Measurements from ENCODE around the gene TUBA1A.
"Not testable (repeated sequence)": the region's sequence is repeated elsewhere in the genome, so short reads cannot be mapped to it uniquely, and the experiment has no call there.

Gene TUBA1A

DNA sequence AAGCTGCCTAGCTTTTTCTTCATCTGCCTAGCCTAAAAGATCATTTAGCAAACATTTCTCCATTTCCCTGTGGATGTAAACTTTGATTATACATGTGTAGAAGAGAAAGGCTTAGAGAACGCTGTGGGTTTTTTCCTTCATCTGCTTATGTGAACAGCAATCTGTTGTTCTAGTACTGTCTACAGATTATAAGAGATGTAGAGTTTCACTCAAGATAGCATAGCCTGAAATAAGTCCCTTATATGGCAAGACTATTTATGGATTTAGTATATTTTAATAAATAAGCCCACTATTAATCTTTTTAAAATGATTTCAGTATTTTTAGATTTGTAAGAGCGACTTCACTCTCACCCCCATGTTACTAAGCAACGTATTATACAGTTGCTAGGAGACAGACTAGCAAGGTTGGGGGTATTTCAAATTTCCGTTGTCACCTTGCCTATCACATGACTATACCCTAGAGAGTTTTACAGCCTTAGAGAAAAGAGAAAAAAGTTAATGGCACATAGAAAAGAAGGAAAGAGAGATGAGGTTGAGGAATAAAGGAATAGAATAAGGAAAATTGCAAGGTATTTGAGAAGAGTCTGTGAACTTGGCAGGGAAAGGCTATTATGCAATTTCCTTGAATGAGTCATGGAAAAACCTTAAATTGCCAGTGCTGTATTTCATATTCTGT lies 12.2 kb upstream of the TUBA1A start:
- DNase-seq (ENCODE audit: low spot score) = peak; percentile 62

DNA sequence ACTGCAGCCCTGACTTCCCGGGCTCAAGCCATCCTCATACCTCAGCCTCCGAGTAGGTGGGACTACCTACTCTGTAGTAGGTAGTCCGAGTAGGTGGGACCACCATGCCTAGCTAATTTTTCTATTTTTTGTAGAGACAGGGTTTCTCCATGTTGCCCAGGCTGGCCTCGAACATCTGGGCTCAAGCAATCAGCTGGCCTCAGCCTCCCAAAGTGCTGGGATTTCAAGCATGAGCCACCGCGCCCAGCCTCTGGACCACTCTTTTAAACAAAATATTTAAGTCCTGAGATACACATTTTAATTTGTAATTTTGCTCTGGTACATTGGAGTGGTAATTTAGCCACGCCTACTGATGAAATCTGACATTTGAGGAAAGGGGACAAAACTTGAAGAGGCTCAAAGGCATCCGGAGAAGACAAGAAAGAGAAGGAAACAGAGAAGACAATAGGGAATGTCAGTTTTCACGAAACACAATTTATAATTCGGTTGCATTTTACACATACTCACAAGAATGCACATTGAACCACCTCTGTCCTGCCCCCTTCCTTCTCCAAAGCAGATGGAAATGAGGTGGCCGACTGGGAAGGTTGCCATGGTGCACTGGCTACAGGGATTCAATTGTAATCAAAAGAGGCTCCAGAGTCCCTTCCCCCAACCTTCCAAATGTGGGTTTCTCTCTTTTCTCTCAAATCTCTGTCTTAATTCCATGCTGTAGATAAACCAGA lies 9.7 kb upstream of the TUBA1A start:
- DNase-seq (ENCODE audit: low spot score) = peak; percentile 89

- DNase-seq (ENCODE audit: low spot score) = no peak
These were observed 8.4 kb upstream of the TUBA1A start for GRCh38 chr12:49197256-49197655.

DNA sequence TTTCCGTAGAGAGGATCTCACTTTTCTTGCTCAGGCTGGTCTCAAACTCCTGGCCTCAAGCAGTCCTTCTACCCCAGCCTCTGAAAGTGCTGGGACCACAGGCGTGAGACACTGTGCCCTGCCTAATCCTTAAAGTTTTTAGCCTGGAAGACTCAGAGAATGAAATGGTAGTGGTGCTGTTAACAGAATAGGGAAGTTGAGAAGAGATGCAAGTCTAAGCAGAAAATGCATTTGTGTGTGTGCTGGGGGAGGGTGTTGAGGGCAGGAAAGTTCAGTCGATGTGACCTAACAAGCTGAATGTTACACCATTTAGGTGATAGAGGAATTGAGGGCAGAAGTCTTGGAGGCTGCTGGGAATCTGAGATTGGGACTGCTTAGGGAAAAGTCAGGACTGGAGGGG lies 6.9 kb upstream of the TUBA1A start:
- DNase-seq (ENCODE audit: low spot score) = no peak

- not testable (repeated sequence) for DNase-seq (ENCODE audit: low spot score)
These were observed 4.9 kb upstream of the TUBA1A start for GRCh38 chr12:49193746-49194145.

- DNase-seq (ENCODE audit: low spot score) = not testable (repeated sequence)
These were observed 2.6 kb upstream of the TUBA1A start for GRCh38 chr12:49191498-49191897.

DNA sequence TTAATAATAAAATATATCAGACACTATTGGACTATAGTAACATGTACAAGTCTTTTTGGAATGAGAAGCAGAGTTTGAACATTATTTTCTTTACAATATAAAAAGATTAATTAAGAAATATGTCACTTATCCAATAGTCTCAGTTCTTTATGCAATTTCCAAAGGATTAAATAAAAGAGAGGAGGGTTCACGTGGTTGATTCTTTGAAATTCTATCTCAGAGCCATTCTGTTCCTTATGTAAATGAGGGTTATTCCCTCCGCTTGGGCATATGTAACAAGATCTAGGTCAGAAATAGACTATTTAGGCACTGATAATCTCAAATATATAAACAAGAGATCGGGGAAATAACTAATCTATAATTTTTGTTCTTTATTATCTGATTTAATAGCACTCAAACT lies 2.1 kb upstream of the TUBA1A start:
- no peak for DNase-seq (ENCODE audit: low spot score)

- DNase-seq (ENCODE audit: low spot score) = no peak
These were observed 1.1 kb upstream of the TUBA1A start for GRCh38 chr12:49189731-49190716.

DNA sequence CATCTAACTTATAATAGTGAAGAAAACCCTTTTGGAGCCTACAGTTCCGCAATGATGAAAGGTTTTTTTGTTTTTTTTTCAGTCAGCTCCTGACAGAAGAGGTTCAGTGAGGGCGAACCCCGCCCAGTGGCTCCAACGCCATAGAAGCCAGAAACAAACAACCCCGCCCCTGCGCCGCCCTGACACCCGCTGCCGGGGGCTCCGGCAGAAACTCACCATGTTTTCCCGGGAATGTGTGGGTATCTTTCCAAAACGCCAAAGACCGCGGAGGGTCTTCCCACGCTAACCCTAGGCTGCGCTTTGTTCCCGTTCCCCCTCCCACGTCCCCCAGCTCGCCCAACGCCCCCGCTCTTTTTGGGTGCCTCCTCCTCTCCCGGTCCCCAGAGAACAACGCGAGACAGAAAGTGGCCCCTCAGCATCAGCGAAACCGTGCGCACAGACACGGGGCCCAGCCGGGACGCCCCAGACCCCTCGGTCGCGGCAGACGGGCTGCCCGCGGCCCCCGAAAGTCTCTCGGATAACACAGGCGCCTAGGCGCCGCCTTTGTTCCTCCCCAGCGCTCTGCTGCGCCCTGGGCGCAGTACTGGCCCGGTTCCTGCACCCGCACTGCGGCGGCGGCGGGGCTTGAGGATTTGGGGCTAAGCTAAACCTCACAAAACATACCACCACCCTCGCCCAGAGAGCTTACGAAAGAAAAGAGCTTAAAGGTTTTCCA lies 522 bp downstream of the TUBA1A start:
- DNase-seq (ENCODE audit: low spot score) = peak; percentile 57

GRCh38 chr12:49187184-49187583 lies 1.7 kb downstream of the TUBA1A start:
- DNase-seq (ENCODE audit: low spot score) = peak; percentile 41

GRCh38 chr12:49186307-49186706 lies 2.6 kb downstream of the TUBA1A start:
- not testable (repeated sequence) for DNase-seq (ENCODE audit: low spot score)

DNA sequence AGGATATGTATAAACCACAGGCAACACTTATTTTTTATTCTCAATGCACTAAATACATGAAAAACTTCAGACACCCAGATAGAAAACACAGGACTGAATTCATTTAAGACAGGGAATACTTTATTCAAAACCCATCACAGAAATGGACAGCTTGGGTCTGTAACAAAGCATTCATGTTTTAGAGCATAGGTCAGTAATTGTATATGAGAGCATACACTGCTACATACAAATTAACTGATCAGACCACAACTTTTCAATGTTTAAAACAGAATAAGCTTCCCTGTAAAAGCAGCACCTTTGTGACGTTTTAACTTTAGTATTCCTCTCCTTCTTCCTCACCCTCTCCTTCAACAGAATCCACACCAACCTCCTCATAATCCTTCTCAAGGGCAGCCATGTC lies 4.2 kb downstream of the TUBA1A start:
- not testable (repeated sequence) for DNase-seq (ENCODE audit: low spot score)

DNA sequence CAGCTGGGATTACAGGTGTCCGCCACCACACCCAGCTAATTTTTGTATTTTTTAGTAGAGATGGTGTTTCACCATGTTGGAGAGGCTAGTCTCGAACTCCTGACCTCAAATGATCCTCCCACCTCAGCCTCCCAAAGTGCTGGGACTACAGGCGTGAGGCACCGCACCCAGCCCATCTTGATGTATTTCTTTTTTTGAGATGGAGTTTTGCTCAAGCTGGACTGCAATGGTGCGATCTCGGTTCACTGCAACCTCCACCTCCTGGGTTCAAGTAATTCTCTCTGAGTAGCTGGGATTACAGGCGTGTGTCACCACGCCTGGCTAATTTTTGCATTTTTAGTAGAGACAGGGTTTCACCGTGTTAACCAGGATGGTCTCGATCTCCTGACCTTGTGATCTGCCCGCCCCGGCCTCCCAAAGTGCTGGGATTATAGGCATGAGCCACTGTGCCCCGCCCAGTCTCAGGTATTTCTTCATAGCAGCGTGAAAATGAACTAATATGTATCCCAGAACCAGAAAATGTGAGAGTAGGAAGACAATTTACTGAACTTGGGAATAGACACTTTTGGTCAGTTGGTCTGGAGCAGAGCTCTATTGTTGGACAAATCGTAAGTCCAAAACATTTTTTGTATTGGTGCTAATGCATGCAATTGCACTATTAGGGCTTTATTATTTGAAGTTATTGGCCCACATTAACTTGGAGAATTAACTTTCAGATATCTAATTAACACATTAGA lies 5.5 kb downstream of the TUBA1A start:
- not testable (repeated sequence) for DNase-seq (ENCODE audit: low spot score)

DNA sequence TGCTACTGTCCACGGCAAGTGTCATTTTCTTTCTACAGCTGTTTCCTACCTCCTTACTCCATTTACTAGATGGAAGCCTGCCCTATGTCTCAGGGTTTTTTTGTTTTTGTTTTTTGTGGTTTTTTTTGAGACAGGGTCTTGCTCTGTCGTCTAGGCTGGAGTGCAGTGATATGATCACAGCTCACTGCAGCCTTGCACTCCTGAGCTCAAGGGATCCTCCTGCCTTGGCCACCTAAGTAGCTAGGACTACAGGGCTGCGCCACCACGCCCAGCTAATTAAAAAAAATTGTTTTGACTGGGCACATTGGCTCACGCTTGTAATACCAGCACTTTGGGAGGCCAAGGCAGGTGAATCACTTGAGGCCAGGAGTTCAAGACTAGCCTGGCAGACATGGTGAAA lies 14.7 kb downstream of the TUBA1A start:
- DNase-seq (ENCODE audit: low spot score) = no peak

DNA sequence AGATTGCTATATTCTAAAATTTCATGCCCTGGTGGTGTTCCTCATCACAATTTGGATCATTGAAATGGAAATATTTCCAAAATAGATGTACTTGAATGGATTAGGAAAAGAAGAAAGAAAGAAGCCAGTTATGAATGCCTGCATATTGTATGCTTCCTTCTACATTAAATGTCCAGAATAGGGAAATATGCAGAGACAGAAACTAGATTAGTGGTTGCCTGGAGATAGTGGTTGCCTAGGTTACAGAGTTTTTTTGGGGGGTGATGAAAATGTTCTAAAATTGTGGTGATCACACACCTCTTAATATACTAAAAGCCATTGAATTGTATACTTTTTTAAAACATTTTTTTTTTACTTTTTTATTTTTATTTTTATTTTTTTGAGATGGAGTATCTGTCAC lies 18.0 kb downstream of the TUBA1A start:
- DNase-seq (ENCODE audit: low spot score) = no peak

DNA sequence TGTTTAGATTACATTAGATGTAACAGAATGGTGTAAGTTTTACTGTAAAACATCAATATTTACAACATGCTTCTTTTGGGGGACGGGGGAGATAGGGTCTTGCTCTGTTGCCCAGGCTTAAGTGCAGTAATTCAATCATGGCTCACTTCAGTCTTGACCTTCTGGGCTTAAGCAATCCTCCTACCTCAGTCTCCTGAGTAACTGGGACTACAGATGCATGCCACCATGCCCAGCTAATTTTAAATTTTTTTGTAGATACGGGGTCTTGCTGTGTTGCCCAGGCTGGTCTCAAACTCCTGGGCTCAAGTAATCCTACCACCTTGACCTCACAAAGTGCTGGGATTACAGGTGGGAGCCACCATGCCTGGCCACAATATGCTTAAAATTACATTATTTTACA lies 23.8 kb downstream of the TUBA1A start:
- no peak for DNase-seq (ENCODE audit: low spot score)

DNA sequence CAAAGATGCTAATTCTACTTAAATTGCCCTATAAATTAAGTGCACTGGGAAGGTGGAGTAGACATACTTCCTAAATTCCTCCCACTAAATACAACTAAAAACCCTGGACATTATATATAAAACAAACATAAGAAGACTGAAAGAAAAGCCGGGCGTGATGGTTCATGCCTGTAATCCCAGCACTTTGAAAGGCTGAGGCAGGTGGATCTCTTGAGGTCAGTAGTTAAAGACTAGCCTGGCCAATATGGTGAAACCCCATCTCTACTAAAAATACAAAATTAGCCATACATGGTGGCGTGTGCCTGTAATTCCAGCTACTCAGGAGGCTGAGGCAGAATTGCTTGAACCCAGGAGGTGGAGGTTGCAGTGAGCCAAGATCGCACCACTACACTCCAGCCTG lies 27.0 kb downstream of the TUBA1A start:
- not testable (repeated sequence) for DNase-seq (ENCODE audit: low spot score)

DNA sequence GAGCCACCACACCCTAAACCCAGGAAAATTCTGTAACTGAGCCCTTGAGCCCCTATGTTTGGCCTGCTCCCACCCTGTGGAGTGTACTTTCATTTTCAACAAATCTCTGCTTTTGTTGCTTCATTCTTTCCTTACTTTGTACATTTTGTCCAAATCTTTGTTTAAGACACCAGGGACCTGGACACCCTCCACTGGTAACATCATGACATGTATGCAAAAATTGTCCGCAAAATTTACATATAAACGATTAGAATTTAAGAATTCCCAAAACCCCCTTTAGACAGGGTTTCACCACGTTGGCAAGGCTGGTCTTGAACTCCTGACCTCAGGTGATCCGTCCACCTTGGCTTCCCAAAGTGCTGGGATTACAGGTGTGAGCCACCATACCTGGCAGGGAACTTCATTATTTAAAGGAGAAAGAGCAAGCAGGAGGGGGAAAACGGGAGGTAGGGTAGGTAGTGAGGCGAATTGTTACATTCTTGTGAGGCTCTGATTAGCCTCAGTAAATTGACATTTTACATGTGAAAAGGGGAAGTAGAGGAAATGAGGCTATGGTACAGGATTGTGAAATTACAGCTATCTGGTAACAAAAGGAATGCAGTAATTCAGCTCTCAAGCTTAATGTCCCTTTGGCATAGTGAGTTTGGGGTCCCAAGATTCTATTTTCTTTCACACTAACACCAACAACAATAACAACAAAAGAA lies 27.6 kb downstream of the TUBA1A start:
- no peak for DNase-seq (ENCODE audit: low spot score)

GRCh38 chr12:49160399-49160798 lies 28.5 kb downstream of the TUBA1A start:
- DNase-seq (ENCODE audit: low spot score) = no peak

DNA sequence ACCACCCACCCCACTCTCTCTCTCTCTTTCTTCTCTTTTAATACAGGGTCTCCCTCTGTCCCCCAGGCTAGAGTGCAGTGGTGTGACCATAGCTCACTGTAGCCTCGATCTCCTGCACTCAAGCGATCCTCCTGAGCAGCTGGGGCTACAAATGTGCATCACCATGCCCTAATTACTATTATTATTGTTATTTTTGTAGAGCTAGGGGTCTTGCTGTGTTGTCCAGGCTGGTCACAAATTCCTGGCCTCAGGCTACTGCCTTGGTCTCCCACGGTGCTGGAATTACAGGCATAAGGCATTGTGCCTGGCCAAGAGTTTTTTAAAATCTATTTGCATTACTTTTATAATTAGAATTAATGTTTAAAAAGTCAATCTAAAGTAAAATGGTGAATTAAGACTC lies 34.7 kb downstream of the TUBA1A start:
- DNase-seq (ENCODE audit: low spot score) = no peak

- no peak for DNase-seq (ENCODE audit: low spot score)
These were observed 41.5 kb downstream of the TUBA1A start for GRCh38 chr12:49147384-49147783.

Data from AG08395 (cell line).